Colon (tissue), 2 donors: ENCODE measurements around the gene CGAS.
"Not testable (repeated sequence)": the region's sequence is repeated elsewhere in the genome, so short reads cannot be mapped to it uniquely, and the experiment has no call there.

Experiments used
- FAIRE-seq: peaks from 2 replicates; lab custom pipeline; 2012; peaks lifted over from hg19 to GRCh38; lab: Jason Lieb, UNC
- donor health status: control.
- donor health status: control.

Gene CGAS

DNA sequence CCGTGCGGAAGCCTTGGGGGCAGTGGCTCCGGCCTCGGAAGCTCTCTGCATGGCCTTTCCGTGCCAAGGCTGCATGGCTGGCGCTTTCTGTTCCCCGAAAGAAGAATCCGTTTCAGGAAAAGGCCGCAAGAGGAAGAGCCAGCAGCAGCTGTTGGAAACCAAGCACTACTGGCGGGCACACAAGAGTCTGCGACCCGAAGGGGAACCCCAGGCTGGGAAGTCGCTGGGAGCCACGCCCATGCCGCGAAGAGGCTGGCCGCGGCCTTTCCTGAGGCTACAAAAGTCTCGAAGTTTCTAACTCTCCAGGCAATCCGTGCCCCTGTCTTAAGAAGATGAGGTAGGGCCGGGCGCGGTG lies at the start of gene CGAS:
TSS of gene CGAS (minus strand) at position 191 of the 355 bp plus-strand sequence. CDS start at position 75, 116 bp downstream.
- FAIRE-seq, result no peak

DNA sequence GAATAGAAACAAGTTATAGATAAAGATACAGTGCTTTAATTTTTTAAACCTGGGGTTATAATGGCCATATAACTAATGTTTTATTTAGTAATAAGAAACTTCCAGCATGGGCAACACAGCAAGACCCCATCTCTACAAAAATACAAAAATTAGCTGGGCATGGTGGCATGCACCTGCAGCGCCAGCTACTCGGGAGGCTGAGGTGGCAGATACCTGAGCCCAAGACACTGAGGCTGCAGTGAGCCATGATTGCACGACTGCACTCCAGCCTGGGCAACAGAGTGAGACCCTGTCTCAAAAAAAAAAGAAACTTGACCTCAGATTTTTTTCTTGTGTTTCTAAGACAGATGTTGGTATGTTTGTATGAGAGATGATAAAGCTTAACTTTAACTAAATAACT lies 45.8 kb upstream of the CGAS start:
- no peak for FAIRE-seq

DNA sequence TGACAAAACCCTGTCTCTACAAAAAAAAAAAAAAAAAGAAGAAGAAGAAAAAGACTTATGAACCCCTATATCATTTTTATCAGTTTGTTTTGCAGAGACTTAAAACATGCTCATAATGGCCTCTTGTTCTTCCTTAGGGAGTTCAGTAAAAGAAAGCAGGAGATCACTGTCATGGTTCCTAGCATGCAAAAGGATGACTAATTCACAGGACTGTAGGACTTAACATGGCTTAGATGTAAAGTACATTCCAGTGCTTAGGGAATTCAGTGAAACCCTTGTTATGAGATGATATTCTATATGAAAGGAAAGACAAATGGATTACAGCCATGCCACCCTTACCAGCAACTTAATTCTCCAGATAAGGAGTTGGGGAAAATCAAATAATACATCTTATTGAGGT lies 39.3 kb upstream of the CGAS start:
- FAIRE-seq, result no peak

DNA sequence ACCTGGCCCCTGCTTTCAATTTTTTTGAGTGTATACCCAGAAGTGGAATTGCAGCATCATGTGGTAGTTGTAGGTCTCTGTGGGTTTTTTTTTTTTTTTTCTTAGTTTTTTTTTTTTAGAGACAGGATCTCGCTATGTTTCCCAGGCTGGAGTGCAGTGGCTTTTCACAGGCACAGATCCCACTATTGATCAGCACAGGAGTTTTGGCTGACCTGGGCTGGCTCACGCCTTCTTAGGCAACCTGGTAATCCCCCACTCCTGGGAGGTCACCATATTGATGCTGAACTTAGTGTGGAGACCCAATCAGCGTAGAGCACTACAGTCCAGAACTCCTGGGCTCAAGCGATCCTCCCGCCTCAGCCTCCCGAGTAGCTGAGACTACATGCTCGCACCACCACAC lies 35.4 kb upstream of the CGAS start:
- FAIRE-seq, result no peak

DNA sequence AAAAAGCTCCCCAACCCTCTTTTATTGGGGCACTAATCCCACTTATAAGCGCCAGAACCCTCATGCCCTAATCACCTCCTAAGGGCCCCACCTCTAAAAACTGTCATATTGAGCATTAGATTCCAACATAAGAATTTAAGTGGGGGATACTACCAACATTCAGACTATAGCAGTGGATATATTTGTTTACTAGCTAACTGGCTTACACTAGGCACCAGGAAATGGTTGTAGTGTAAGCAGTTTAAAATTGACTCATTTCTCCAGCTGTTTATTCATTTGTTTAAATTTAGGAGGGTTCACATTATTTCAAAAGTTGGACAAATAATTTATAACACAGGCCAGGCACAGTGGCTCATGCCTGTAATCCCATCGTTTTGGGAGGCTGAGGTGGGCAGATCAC lies 32.3 kb upstream of the CGAS start:
- no peak for FAIRE-seq

DNA sequence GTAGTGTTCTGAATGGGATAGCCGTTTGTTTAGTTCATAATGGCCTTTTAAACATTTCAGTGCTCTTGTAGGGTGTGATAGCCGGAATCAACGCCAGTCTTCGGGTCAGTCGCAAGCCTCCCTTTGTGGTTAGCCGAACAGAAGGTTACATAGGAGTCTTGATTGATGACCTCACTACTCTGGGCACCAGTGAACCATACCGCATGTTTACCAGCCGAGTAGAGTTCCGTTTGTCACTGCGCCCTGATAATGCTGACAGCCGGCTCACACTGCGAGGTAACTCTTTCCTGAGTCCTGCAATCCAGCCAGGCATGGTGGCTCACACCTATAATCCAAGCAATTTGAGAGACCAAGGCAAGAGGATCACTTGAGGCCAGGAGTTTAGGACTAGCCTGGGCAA lies 29.9 kb upstream of the CGAS start:
- FAIRE-seq, result no peak

DNA sequence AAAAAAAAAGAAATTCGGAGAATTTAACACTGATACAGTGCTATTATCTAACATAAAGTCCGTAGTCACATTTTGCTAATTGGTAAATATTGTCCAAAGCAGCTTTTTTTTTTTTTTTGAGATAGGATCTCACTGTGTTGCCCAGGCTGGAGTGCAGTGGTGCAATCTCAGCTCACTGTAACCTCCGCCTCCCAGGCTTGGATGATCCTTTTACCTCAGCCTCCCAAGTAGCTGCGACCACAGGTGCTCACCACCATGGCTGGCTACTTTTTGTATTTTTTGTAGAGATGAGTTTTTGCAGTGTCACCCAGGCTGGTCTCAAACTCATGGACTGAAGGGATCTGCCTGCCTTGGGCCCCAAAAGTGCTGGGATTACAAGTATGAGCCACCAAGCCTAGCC lies 25.3 kb upstream of the CGAS start:
- FAIRE-seq, result no peak

DNA sequence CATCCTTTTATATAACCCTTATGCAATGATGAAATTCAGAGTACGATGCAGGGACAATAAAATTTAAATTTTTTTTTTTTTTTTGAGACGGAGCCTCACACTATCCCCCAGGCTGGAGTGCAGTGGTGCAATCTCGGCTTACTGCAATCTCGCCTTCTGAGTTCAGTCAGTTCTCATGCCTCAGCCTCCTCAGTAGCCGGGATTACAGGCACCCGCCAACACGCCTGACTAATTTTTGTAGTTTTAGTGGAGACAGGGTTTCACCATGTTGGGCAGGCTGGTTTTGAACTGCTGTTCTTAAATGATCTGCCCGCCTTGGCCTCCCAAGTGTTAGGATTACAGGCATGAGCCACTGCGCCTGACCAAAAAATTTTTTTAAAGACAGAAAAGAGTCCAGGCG lies 24.6 kb upstream of the CGAS start:
- FAIRE-seq, result no peak

DNA sequence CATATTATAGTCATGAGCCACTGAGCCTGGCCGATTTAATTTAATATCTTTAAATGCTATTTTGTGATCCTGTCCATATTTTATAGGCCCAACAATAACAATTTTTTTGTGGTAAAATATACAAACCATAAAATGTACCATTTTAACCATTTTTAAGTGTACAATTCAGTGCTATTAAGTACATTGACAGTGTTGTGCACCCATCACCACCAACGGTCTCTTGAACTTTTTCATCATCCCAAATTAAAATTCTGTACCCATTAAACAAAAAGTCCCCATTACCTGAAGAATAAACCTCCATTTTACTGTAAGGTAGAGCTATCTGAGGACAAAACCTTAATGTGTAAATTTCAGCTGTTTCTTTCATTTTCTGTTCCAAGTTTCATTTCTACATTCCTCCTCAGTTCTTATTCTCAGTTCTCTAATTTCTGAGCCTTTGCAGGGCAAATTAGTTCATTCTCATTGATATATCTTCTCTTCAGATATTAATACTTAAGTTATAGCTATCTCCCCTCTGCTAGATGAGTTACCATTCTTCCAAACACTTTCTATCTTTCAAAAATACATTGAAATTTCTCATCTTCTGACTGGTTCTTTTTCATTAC lies 19.7 kb upstream of the CGAS start:
- FAIRE-seq, result no peak

DNA sequence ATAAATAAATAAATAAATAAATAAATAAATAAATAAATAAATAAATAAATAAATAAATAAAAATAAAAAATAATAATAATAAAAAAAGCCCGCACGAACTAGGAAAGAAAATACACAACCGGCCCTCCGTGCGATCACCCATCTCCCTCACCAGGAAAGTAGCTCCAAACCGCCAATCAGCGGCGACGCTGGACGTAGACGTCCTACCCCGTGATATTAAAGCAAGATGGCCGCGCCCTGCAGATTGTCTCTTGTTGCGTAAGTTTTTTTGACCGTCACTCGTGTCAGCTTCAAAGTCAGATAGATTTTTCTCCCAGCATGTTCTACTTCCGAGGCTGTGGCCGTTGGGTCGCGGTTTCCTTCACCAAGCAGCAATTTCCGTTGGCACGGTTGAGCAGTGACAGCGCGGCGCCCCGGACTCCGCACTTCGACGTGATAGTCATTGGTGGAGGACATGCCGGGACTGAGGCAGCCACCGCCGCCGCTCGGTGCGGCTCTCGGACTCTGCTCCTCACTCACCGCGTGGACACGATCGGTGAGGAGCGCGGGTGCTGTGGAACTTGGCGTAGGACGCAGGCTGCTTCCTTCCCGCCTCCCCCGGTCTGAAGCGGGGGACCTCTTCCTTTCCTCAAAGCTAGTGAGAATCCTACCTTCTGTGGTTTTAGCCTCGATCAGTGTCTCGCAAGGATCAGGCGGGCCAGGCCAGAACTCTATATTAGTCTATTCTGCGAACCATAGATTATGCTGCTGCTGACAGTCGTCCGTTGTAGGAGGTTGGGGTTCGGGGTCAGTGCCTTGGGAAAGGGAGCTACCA lies 9.6 kb upstream of the CGAS start, which contains the start of gene MTO1:
TSS of gene MTO1 (plus strand) at position 201 of the 814 bp plus-strand sequence. CDS start at position 319, 118 bp downstream.
- peak; percentile 87 for FAIRE-seq

DNA sequence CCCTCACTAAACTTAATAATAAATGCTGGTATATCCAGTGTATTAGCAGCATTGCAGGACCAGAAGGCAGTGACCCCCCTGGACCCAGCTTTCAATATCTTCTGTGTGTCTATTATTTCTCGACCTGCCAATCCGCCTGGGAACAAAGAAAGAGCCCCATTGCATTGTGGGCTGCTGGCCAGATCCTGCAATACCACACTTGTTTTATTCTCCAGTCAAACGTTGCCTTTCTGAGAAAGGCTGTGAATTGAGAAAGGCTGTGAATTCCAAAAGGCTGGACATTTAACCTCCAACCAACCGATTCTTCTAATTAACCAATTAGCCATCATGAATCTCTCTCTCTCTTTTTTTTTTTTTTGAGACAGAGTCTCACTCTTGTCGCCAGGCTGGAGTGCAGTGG lies 8.0 kb upstream of the CGAS start:
- FAIRE-seq, result no peak

DNA sequence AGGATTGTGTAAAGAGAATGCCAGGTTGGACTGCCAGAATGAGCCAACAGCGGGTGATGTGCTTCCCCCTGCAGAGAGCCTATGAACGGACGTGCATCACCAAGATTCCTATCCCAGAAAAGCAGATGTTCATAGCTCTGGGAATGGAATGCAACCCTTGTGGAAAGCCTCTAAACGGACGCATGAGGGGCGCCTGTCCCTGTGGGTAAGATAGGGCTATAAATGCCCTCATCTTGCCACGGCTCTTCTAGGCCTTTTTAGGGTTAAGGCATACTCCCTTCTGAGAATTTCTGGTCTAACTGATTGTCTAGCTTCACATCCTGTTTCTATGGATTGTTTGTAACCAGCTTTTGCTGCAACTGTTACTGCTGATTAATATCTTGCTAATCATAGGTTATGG lies 7.4 kb upstream of the CGAS start:
- not testable (repeated sequence) for FAIRE-seq

DNA sequence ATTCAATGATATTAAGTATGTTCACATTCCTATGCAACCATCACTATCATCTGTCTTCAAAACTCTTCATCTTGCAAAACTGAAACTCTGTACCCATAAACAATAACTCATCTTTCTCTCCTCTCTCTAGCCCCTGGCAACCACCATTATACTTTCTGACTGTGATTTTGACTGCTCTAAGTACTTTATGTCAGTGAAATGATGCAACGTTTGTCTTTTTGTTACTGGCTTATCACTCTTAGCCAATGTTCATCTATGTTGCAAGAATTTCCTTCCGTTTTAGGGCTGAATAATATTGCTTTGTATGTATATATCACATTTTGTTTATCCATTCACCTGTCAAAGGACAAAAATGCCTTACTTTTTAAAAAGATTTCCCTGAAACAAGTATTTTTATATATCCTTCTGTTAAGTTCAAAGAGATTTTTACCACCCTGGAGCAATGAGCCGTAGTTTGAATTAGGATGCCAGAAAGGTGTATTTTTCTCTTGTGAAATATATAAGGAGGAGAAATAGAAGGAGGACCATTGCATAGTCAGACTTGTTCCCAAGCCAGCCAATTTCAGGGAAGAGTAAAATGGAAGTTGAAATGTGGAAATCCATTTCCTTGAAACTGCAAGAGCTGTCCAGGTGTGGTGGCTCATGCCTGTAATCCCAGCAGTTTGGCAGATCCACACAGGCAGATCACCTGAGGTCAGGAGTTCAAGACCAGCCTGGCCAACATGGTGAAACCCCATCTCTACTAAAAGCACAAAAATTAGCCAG lies 4.0 kb upstream of the CGAS start:
- FAIRE-seq, result no peak

DNA sequence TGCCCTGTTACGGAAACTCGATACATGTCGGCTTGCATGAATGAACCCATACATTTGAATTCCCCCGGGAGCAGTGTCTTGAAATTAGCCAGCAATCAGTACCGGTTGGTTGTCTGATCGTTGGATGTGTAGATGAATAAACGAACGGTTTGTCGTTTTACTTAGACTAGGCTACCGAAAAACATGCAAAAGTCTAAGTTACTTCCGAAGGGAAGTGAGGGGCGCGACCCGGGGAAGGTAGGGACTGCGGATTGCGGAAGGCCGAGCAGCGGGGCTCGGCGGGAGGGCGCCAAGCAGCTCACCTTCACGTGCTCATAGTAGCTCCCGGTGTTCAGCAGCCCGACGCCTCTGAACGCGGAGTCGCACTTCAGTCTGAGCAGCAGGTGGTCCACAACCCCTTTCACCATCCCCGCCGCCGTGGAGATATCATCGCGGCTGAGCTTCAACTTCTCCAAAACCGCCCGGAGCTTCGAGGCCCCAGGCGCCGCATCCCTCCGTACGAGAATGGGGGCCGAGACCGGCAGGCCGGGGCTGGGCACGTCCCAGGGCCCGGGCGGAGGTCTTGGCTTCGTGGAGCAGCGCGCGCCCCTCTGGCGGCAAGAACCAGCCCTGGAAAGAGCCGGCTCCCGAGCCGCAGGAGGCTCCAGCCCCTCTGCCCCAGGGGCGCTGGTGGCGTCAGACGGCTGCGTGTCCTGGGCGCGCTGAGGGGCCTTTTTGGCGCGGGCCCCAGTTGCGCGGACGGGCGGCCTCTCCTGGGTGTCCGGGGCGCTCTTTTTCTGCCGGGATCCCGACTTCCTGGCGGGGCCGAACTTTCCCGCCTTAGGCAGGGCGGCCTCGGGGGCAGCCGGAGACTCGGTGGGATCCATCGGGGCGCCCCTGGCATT lies 632 bp downstream of the CGAS start:
- no peak for FAIRE-seq

DNA sequence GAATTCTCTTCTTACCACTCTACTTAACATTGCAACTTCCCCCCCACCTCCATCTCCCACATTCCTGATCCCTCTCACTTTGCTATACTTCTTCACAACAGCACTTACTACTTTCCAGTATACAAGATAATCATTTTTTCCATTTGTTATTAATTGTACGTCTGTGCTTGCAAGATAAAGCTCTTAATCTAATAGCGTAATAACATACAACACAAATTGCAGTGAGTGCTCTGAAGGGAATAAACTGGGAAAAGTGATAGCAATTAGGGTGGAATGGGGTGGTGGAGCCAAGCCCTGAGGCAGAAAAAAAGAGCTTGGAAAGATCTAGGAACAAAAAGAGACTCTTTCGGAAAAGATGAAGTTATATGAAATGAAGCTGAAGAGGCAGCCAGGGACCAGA lies 8.5 kb downstream of the CGAS start:
- FAIRE-seq, result no peak

DNA sequence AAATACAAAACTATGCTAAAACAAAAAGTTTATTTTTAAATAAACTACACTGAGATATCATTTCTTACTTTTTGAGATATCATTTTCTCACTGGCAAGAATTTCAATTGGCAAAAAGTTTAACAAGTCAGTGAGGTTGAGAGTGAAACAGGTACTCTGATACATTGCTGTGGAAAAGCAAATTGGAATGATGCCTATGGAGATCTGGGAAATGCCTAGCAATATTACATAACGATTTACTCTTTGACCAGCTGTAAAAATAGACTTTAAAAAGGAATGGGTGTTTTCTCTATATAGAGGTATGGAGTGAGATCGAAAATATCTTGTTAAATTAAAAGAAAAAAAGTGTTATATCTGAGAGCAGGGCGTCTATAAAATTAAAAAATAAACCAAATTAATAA lies 16.9 kb downstream of the CGAS start:
- no peak for FAIRE-seq

DNA sequence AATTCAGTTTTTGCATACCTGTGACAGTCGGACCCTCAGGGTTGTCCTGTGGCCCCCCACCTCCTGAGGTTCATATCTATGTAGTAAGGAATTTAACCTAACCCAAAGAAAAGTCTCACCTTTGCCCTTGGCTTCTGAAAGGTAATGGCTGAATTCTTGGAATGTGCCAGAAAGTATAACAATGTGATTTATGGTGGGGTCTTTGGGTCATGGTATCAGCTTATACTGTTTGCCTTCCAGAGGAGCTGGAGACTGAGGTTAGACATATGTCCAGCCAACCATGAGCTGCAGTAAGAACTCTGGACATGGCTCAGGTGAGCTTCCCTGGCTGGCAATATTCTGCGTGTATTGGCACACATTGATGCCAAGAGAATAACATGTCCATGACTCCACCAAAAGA lies 30.6 kb downstream of the CGAS start:
- no peak for FAIRE-seq

DNA sequence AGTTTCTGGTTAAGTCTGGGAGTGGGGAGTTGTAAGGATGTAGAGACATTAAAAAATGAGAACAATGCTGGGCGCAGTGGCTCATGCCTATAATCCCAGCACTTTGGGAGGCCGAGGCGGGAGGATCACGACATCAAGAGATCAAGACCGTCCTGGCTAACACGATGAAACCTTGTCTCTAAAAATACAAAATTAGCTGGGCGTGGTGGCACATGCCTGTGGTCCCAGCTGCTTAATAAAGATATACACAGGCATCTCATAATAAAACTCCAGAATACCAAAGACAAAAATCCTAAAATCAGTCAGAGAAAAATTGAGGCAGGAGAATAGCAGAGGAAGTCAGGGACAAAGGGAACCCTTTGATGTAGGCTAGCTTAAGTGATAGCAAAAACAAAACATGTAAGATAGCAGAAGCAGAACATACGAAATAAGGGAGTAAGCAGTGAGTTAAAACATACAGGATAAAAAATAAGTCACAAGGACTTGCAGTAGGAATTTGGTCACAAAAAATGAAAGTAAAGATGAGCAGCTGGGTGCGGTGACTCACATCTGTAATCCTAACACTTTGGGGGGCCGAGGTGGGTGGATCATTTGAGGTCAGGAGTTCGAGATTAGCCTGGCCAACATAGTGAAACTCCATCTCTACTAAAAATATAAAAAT lies 33.9 kb downstream of the CGAS start:
- no peak for FAIRE-seq

DNA sequence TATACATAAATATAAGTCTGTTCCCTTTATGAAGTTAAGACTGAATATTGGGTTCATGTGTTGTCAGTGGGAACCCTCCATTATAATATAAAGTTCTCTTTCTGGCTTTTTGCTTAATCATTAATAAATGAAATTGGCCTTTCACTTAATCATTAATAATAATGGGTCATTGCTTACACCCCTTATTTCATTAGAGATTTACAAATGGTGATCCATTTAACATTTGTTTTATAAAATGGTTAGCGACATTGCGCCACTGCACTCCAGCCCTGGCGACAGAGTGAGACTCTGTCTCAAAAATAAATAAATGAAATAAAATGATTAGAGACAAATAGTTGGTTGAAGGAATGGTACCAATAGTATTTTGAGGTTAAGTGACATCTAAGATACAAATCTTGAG lies 39.0 kb downstream of the CGAS start:
- FAIRE-seq, result no peak

DNA sequence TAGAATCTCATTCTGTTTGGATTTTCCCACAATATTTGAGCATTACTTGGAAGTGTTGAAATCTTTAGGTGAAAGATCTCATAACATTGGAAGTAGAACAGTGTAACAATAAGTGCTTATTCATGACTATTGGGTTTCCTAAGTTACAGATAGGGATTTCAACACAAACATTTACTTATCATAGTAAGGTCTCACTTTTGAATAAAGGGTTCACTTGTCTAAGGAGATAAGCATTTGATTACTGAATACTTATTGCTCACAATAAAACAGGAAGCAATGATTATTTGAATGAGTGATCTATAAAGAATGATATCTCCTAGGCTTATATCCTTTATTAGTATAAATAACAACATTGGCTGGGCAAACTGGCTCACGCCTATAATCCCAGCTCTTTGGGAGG lies 42.7 kb downstream of the CGAS start:
- no peak for FAIRE-seq

DNA sequence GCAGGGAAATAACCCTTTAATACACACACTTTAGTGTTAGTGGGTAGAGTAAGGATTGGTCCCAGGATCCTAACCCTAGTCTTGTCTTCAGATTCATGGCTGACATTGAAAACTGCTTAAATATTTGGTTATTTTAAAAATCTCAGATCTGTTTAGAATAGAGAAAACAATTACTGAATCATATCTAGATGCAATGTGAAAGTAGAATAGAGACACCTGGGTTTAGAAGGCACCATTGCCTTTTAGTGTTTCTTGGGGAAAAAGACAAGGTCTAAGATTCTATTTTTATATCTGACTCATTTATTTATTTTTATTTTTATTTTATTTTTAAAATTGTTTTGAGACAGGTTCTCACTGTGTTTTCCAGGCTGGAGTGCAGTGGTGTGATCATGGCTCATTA lies 51.4 kb downstream of the CGAS start:
- FAIRE-seq, result no peak

DNA sequence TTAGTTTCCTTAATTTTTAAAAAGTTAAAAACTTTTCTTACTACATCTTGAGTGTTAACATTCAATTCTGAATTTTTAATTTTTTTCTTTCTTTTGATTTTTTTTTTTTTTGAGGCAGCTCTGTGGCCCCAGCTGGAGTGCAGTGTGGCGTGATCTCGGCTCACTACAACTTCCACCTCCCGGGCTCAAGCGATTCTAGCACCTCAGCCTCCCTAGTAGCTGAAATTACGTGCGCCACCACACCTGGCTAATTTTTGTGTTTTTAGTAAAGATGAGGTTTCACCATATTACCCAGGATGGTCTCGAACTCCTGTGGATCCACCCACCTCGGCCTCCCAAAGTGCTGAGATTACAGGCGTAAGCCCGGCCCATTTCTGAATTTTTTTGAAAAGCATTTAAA lies 56.2 kb downstream of the CGAS start:
- FAIRE-seq, result no peak
